Activated T-helper 2 cell treated with anti-CD3 and anti-CD28 coated beads, Interferon-gamma antibody, Interleukin-2, Interleukin-4, amounts not matched to agents 10 μg/mL and 5 μg/mL and 100 μg/mL, durations not matched to agents 14 hours and 24 hours and 36 hours (primary cell): ENCODE measurements around the gene ANKRD40. TPM values are rescaled to one million over a fixed set of nuclear protein-coding genes. Genes with fewer than 3 reads are reported as not detected.
"Not testable (repeated sequence)": the region's sequence is repeated elsewhere in the genome, so short reads cannot be mapped to it uniquely, and the experiment has no call there.

Experiments used
- DNase-seq: peaks from one replicate; pipeline ENCODE4 v3.0.0; 2021; ENCODE audit warnings: low spot score
- H3K27ac Mint-ChIP-seq: one replicate; pipeline ENCODE4 v1.8.0; 2021; ENCODE audit warnings: mixed read lengths
- H3K27me3 Mint-ChIP-seq: one replicate; pipeline ENCODE4 v1.8.0; 2021; ENCODE audit warnings: low read depth, mixed read lengths
- H3K36me3 Mint-ChIP-seq: one replicate; pipeline ENCODE4 v1.8.0; 2021; ENCODE audit warnings: low read depth, mixed read lengths
- H3K4me1 Mint-ChIP-seq: one replicate; pipeline ENCODE4 v1.8.0; 2021; ENCODE audit warnings: low read depth, mixed read lengths
- H3K4me3 Mint-ChIP-seq: one replicate; pipeline ENCODE4 v1.8.0; 2021; ENCODE audit warnings: low read depth, mild to moderate bottlenecking, moderate library complexity, mixed read lengths
- H3K9me3 Mint-ChIP-seq: one replicate; pipeline ENCODE4 v1.8.0; 2021; ENCODE audit warnings: mixed read lengths
- intact Hi-C: fragments of 100-400 bp; cut with micrococcal nuclease; formaldehyde crosslinking; loops from one replicate; pipeline ENCODE4 v1.15.1; 2023
- total RNA-seq: library from RNA; stranded (reverse); gene quantifications from 2 replicates; pipeline ENCODE4 v1.2.3, GENCODE V29; 2022

Gene ANKRD40
- total RNA-seq, 1 donor from 2014 or later, result 39.4 TPM

DNA sequence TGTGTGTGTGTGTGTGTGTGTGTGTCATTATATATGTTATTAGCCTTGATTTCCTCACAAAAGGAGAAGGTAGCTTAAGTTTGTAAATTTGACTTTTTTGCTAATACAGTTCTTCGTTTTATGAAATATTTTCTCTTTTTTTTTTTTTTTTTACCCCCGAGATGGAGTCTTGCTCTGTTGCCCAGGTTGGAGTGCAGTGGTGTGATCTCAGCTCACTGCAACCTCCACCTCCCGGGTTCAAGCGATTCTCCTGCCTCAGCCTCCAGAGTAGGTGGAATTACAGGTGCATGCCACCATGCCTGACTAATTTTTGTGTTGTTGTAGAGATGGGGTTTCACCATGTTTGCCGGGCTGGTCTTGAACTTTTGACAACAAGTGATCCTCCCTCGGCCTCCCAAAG, 16.9 kb upstream of the ANKRD40 start:
- not testable (repeated sequence) for H3K9me3 Mint-ChIP-seq, H3K27me3 Mint-ChIP-seq, DNase-seq, H3K27ac Mint-ChIP-seq, H3K4me3 Mint-ChIP-seq
- intact Hi-C loops, result loop anchor here (5.0 kb wide), 1 partner anchor 143 kb away; the partner anchor contains the start of gene TOB1
- peaks cover 41% of the 10 kb centered on the region for H3K36me3 Mint-ChIP-seq
- H3K4me1 Mint-ChIP-seq, result peaks cover 36% of the 10 kb centered on the region

DNA sequence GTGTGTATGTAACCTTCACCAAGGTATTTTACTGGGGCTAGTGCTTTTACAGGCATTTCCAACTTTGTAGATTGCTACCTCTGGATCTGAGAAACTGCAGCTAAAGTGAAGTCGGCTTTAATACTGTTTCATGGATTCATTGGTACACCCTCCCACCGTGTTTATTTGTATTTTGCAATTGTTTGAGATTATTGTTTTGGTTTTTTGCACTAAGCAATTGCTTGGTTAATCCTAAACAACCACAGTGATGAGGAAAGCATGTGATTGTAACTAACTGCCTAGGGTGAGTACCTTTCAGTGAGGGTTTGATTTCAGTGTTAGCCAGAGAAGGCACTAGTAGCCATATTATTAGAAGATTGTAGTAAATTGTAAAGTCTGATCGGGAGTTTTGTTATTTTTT, 15.0 kb upstream of the ANKRD40 start:
- DNase-seq, result no peak
- H3K4me3 Mint-ChIP-seq, result peak overlapping the region; percentile 26
- H3K27ac Mint-ChIP-seq, result no peak overlapping the region
- intact Hi-C loops, result loop anchor here (5.0 kb wide), 1 partner anchor 145 kb away; the partner anchor contains the start of gene TOB1
- peaks cover 41% of the 10 kb centered on the region for H3K36me3 Mint-ChIP-seq
- no peaks in the 10 kb centered on the region for H3K9me3 Mint-ChIP-seq
- no peaks in the 10 kb centered on the region for H3K27me3 Mint-ChIP-seq
- H3K4me1 Mint-ChIP-seq, result peaks cover 23% of the 10 kb centered on the region

GRCh38 chr17:50721194-50722010, 13.7 kb upstream of the ANKRD40 start:
- Mint-ChIP-seq H3K27me3 (no peaks in the 10 kb centered on the region), H3K27ac (peak overlapping the region; percentile 99), H3K4me3 (peak overlapping the region; percentile 94), H3K36me3 (peaks cover 35% of the 10 kb centered on the region), H3K4me1 (peaks cover 16% of the 10 kb centered on the region), H3K9me3 (no peaks in the 10 kb centered on the region)
- no peak for DNase-seq
- intact Hi-C loops, result loop anchor here (5.0 kb wide), 1 partner anchor 146 kb away; the partner anchor contains the start of gene TOB1

- no peak for DNase-seq
- Mint-ChIP-seq H3K9me3 (no peaks in the 10 kb centered on the region), H3K36me3 (peaks cover 35% of the 10 kb centered on the region), H3K4me3 (peak overlapping the region; percentile 94), H3K4me1 (peaks cover 14% of the 10 kb centered on the region), H3K27ac (peak overlapping the region; percentile 99), H3K27me3 (no peaks in the 10 kb centered on the region)
- intact Hi-C loops, result loop anchor here (1.0 to 5.0 kb wide), 2 partner anchors 12 to 147 kb away; partner anchors contain the start of gene TOB1
Measured at GRCh38 chr17:50719924-50720794, 12.4 kb upstream of the ANKRD40 start.

GRCh38 chr17:50719144-50719923, 11.6 kb upstream of the ANKRD40 start, which contains the start of gene LUC7L3:
LUC7L3 (plus strand) TSS chr17:50719603; CDS start chr17:50719733, 130 bp downstream.
- H3K27me3 Mint-ChIP-seq, result no peaks in the 10 kb centered on the region
- peak within 1 kb of the TSS; percentile 94 for H3K4me3 Mint-ChIP-seq
- peak; percentile 94 for DNase-seq
- intact Hi-C loops, result loop anchor here (1.0 kb wide), 1 partner anchor 11 kb away; no protein-coding TSS in a partner anchor
- H3K27ac Mint-ChIP-seq, result peak within 1 kb of the TSS; percentile 99
- H3K4me1 Mint-ChIP-seq, result peaks cover 14% of the 10 kb centered on the region
- H3K36me3 Mint-ChIP-seq, result peaks cover 30% of the 10 kb centered on the region
- H3K9me3 Mint-ChIP-seq, result no peaks in the 10 kb centered on the region

DNA sequence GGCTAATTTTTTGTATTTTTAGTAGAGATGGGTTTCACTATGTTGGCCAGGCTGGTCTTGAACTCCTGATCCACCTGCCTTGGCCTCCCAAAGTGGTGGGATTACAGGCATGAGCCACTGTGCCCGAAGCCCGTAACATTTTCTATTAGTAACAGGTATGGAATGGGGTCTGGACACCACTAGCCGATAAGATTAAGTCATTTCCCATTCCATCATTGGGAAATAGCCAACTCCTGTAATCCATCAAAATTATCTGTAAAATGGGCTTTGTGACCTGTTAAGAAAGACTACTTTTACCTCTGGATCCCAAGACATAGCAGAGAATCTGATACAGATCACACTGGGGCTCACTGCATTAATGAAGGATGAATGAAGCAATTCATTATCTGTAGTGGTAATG, 7.8 kb upstream of the ANKRD40 start:
- intact Hi-C loops, result no loop called here
- Mint-ChIP-seq H3K27me3 (peaks cover 8% of the 10 kb centered on the region), H3K4me1 (peaks cover under 1% of the 10 kb centered on the region)

GRCh38 chr17:50712641-50713040, 4.9 kb upstream of the ANKRD40 start:
- H3K27me3 Mint-ChIP-seq, result peaks cover 8% of the 10 kb centered on the region
- intact Hi-C loops, result no loop called here
- H3K4me1 Mint-ChIP-seq, result peaks cover 15% of the 10 kb centered on the region
- no peak overlapping the region for H3K27ac Mint-ChIP-seq
- no peaks in the 10 kb centered on the region for H3K36me3 Mint-ChIP-seq
- DNase-seq, result no peak
- H3K9me3 Mint-ChIP-seq, result no peaks in the 10 kb centered on the region
- no peak overlapping the region for H3K4me3 Mint-ChIP-seq

More for the DNA sequence above, 7.8 kb upstream of the ANKRD40 start:
- H3K9me3 Mint-ChIP-seq, result no peaks in the 10 kb centered on the region
- no peak for DNase-seq
- H3K4me3 Mint-ChIP-seq, result no peak overlapping the region
- H3K36me3 Mint-ChIP-seq, result peaks cover 9% of the 10 kb centered on the region
- H3K27ac Mint-ChIP-seq, result no peak overlapping the region

DNA sequence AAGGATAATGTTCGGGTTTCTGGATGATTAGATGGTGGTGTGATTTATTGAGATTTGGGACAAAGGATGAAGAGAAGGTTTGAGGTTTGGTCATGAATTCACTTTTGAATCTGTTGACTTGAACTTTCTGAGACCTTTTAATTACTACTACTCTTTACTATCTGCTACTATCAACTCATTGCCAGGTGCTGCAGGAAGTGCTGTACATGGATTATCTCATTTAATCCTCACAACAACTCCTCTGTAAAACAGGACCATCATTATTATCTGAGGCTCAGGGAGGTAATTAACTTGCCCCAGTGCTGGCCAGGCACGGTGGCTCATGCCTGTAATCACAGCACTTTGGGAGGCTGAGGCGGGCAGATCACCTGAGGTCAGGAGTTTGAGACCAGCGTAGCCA, 2.9 kb upstream of the ANKRD40 start:
- Mint-ChIP-seq H3K9me3 (no peaks in the 10 kb centered on the region), H3K4me1 (peaks cover 17% of the 10 kb centered on the region), H3K4me3 (no peak overlapping the region), H3K27me3 (peaks cover 8% of the 10 kb centered on the region), H3K36me3 (peaks cover 4% of the 10 kb centered on the region), H3K27ac (no peak overlapping the region)
- no peak for DNase-seq
- intact Hi-C loops, result no loop called here

DNA sequence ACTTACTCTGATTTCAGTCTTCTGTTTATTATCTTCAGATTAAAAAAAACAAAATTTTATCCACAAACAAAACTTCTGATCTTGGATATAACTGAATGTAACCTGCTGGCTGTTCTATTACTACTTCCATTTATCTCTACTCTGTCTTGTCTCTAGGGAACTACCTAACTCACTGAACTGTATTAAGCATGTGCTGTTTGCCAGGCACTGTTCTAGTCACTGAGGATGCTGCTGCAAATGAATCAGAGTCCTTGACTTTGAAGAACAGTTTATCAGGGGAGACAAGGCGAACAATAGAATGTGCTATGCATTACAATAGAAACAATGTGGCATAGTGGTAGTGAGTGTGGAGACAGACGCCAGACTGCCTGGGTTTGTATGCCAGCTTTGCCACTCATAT, 2.3 kb upstream of the ANKRD40 start:
- Mint-ChIP-seq H3K4me3 (peak overlapping the region; percentile 22), H3K36me3 (peaks cover 10% of the 10 kb centered on the region)

DNA sequence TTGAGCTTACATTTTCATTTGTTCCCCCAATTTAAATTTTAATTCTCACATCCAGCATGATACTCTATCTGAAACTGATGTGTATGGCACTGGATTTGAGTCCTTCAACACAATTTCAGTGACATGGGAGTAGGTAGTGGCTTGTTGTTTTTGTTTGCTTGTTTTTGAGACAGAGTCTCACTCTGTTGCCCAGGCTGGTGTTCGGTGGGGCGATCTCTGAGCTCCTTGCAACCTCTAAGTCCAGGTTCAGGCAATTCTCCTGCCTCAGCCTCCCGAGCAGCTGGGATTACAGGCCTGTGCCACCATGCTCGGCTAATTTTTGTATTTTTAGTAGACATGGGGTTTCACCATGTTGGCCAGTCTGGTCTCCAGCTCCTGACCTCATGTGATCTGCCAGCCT, 1.3 kb upstream of the ANKRD40 start:
- not testable (repeated sequence) for H3K27me3 Mint-ChIP-seq, DNase-seq, H3K9me3 Mint-ChIP-seq
- H3K27ac Mint-ChIP-seq, result peak overlapping the region; percentile 92
- H3K4me3 Mint-ChIP-seq, result peak overlapping the region; percentile 83
- intact Hi-C loops, result loop anchor here (5.0 to 10.0 kb wide), 3 partner anchors 158 to 224 kb away; partner anchors contain the start of genes SPATA20 and TOB1
- peaks cover 18% of the 10 kb centered on the region for H3K36me3 Mint-ChIP-seq
- H3K4me1 Mint-ChIP-seq, result peaks cover 19% of the 10 kb centered on the region

More for the DNA sequence above, 2.3 kb upstream of the ANKRD40 start:
- DNase-seq, result no peak
- intact Hi-C loops, result no loop called here
- peaks cover 18% of the 10 kb centered on the region for H3K4me1 Mint-ChIP-seq
- H3K27me3 Mint-ChIP-seq, result peaks cover 8% of the 10 kb centered on the region
- no peaks in the 10 kb centered on the region for H3K9me3 Mint-ChIP-seq
- peak overlapping the region; percentile 30 for H3K27ac Mint-ChIP-seq

DNA sequence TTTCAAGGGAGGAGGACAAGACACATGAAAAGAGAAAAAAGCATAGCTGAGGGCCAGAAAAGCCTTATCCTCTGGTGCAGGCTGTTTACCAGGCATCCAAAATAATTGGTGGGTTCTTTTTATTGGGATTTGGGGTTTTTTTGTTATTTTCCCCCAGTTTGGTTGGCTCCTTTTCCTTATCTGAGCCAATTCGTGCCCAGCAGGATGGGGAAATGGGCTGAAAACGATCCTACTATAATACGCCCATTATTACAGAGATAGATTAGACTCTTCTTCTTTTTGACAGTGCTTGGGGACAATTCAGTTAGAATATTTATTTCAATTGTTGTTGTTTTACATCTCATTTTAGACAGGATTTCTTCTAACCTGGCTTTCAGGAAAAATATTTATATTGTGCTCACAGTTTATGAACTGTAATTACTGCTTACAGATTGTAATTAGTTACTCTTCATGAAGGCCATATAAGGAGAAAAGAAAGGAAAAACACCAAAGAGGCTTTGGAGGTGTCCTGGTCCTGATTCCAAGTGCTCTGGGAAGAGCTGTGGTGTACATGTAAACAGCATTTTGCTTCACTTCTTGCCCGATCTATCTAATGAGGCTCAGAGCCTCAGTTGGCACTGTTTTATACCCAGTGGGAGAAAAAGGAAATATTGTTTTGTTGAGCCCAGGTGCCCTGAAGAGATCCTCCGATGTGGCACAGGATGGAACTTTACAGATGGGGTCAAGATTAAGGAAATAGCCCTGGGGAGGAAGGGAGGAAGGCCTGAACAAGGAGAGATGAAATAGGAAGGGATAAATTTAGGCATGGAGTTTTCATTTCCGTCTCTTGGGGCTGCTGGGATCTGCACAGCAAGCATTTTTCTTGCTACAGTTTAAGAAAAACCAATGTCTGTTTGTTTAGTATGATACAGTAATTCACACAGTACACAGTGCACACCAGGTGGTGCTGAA, 611 bp upstream of the ANKRD40 start:
- DNase-seq, result peak; percentile 20
- Mint-ChIP-seq H3K27ac (peak overlapping the region; percentile 92), H3K4me1 (peaks cover 26% of the 10 kb centered on the region), H3K27me3 (peaks cover 8% of the 10 kb centered on the region), H3K36me3 (peaks cover 25% of the 10 kb centered on the region), H3K4me3 (peak overlapping the region; percentile 83), H3K9me3 (no peaks in the 10 kb centered on the region)
- intact Hi-C loops, result loop anchor here (1.0 to 10.0 kb wide), 4 partner anchors 11 to 224 kb away; partner anchors contain the start of genes LUC7L3, SPATA20 and TOB1
